Posterior vena cava (tissue), 2 donors: Measurements from ENCODE around the gene WARS2. TPM values are rescaled to one million over a fixed set of nuclear protein-coding genes. Genes with fewer than 3 reads are reported as not detected.

Experiments used
- DNase-seq: peaks from one replicate; pipeline ENCODE4 v3.0.0-alpha.2; 2020; ENCODE audit warnings: low spot score
- intact Hi-C, 2 donors: fragments of 100-400 bp; cut with DNase I; formaldehyde crosslinking; loops; one replicate each; pipeline versions ENCODE4 v1.14.1 to v1.14.2; 2022 to 2023
- total RNA-seq, 2 donors: library from RNA; stranded (reverse); fragmentation: NEBNext Ultra II Directional; extraction: Animal tissue kit (Norgen Biotek cat#: 25700); gene quantifications; one replicate each; pipeline ENCODE4 v1.2.1, GENCODE V29; 2021
- donor health status: DM: yes; HTN: yes; CAD: no.
- donor health status: DM: yes; HTN: yes; CAD: no.

The WARS2 gene
- total RNA-seq, 2 donors from 2014 or later, result 9.2 to 13.0 TPM

GRCh38 chr1:119097380-119097779 is 43.1 kb downstream of the WARS2 start:
- intact Hi-C loops, result no loop called here
- DNase-seq, result no peak

GRCh38 chr1:119093721-119094120 is 46.7 kb downstream of the WARS2 start:
- intact Hi-C loops, result no loop called here
- DNase-seq, result no peak

GRCh38 chr1:119091618-119092017 is 48.8 kb downstream of the WARS2 start:
- intact Hi-C loops, result no loop called here
- DNase-seq, result no peak

GRCh38 chr1:119090250-119090649 is 50.2 kb downstream of the WARS2 start:
- intact Hi-C loops, result no loop called here
- DNase-seq, result no peak

GRCh38 chr1:119086830-119087229 is 53.6 kb downstream of the WARS2 start:
- intact Hi-C loops, result loop anchor here in 1 of 2 donors (10.0 kb wide), 1 partner anchor 48 kb away; no protein-coding TSS in a partner anchor

GRCh38 chr1:119084798-119085197 is 55.7 kb downstream of the WARS2 start:
- no peak for DNase-seq
- intact Hi-C loops, result loop anchor here in 1 of 2 donors (10.0 kb wide), 1 partner anchor 50 kb away; no protein-coding TSS in a partner anchor

More at GRCh38 chr1:119086830-119087229, 53.6 kb downstream of the WARS2 start:
- no peak for DNase-seq

- DNase-seq, result no peak
- intact Hi-C loops, result loop anchor here in 1 of 2 donors (10.0 kb wide), 1 partner anchor 51 kb away; no protein-coding TSS in a partner anchor
Observed at GRCh38 chr1:119083980-119084379, 56.5 kb downstream of the WARS2 start.

GRCh38 chr1:119083479-119083878 is 57.0 kb downstream of the WARS2 start:
- intact Hi-C loops, result loop anchor here in 1 of 2 donors (10.0 kb wide), 1 partner anchor 51 kb away; no protein-coding TSS in a partner anchor
- DNase-seq, result no peak

GRCh38 chr1:119081700-119082099 is 58.8 kb downstream of the WARS2 start:
- intact Hi-C loops, result loop anchor here in 1 of 2 donors (10.0 kb wide), 1 partner anchor 53 kb away; no protein-coding TSS in a partner anchor
- no peak for DNase-seq

- DNase-seq, result no peak
- intact Hi-C loops, result loop anchor here in 1 of 2 donors (10.0 kb wide), 1 partner anchor 54 kb away; no protein-coding TSS in a partner anchor
Observed at GRCh38 chr1:119081267-119081666, 59.2 kb downstream of the WARS2 start.

GRCh38 chr1:119080586-119080985 is 59.9 kb downstream of the WARS2 start:
- intact Hi-C loops, result loop anchor here in 1 of 2 donors (10.0 kb wide), 1 partner anchor 54 kb away; no protein-coding TSS in a partner anchor
- no peak for DNase-seq

GRCh38 chr1:119079881-119080280 is 60.6 kb downstream of the WARS2 start:
- intact Hi-C loops, result loop anchor here in 1 of 2 donors (10.0 kb wide), 1 partner anchor 55 kb away; no protein-coding TSS in a partner anchor

GRCh38 chr1:119075614-119076013 is 64.8 kb downstream of the WARS2 start:
- intact Hi-C loops, result no loop called here
- DNase-seq, result no peak

More at GRCh38 chr1:119079881-119080280, 60.6 kb downstream of the WARS2 start:
- no peak for DNase-seq

GRCh38 chr1:119071321-119071720 is 69.1 kb downstream of the WARS2 start:
- no peak for DNase-seq
- intact Hi-C loops, result no loop called here

GRCh38 chr1:119069682-119070081 is 70.8 kb downstream of the WARS2 start:
- intact Hi-C loops, result no loop called here
- no peak for DNase-seq

- DNase-seq, result no peak
- intact Hi-C loops, result no loop called here
Observed at GRCh38 chr1:119068427-119068826, 72.0 kb downstream of the WARS2 start.

GRCh38 chr1:119061700-119062099 is 78.8 kb downstream of the WARS2 start:
- no peak for DNase-seq
- intact Hi-C loops, result no loop called here

- intact Hi-C loops, result no loop called here
Observed at GRCh38 chr1:119055568-119055967, 84.9 kb downstream of the WARS2 start.

GRCh38 chr1:119053917-119054316 is 86.5 kb downstream of the WARS2 start:
- DNase-seq, result no peak
- intact Hi-C loops, result no loop called here

More at GRCh38 chr1:119055568-119055967, 84.9 kb downstream of the WARS2 start:
- no peak for DNase-seq

GRCh38 chr1:119052267-119052666 is 88.2 kb downstream of the WARS2 start:
- intact Hi-C loops, result no loop called here
- no peak for DNase-seq
